Measurements from ENCODE around the gene SAFB. TPM values are rescaled to one million over a fixed set of nuclear protein-coding genes. Genes with fewer than 3 reads are reported as not detected.
A peak's percentile ranks its signal among the peaks of the same experiment; 100 is the strongest.

SAFB gene
- total and polyA plus RNA-seq, 2 of the 13 experiments (the other 11 are each of a cell fraction or from before 2014, with no cell fraction given) = 21.0 to 28.4 TPM

GRCh38 chr19:5690125-5690954, 67.5 kb downstream of the SAFB start, which contains the start of gene RPL36 (continued):
- TF ChIP-seq NR2F6 (IDR thresholded peaks at IDR 0.05) (no peak), NR2F6 (CRISPR knock-in tag; IDR thresholded peaks at IDR 0.05) (peak; percentile 52; the same call in 1 of the 2 replicates), MED1 (CRISPR knock-in tag; IDR thresholded peaks at IDR 0.05) (peak; percentile 73), RELA (CRISPR knock-in tag; IDR thresholded peaks at IDR 0.05) (peak; percentile 81; the same call in 1 of the 2 replicates), ZNF224 (CRISPR knock-in tag; IDR thresholded peaks at IDR 0.05) (peak; percentile 39), ZSCAN12 (CRISPR knock-in tag; IDR thresholded peaks at IDR 0.05) (0 out of 2 replicates have a peak, but pooled peaks have one; percentile 18), SYNCRIP (IDR thresholded peaks at IDR 0.05; ENCODE audit: insufficient read depth, low read depth, low read length) (no peak), FOXO1 (CRISPR knock-in tag; IDR thresholded peaks at IDR 0.05) (no peak), NFIB (CRISPR knock-in tag; IDR thresholded peaks at IDR 0.05; ENCODE audit: borderline replicate concordance) (no peak), HDAC2 (CRISPR knock-in tag; IDR thresholded peaks at IDR 0.05) (peak; percentile 59), TAF15 (IDR thresholded peaks at IDR 0.05; ENCODE audit: low read depth, low read length, poor library complexity, severe bottlenecking) (peak; percentile 69), IRX3 (CRISPR knock-in tag; IDR thresholded peaks at IDR 0.05; ENCODE audit: borderline replicate concordance, low read depth) (0 out of 2 replicates have a peak, but pooled peaks have one; percentile 58), MNT (IDR thresholded peaks at IDR 0.05) (no peak), ZNF644 (CRISPR knock-in tag; IDR thresholded peaks at IDR 0.05; ENCODE audit: low read depth) (no peak), RBM39 (IDR thresholded peaks at IDR 0.05; ENCODE audit: low read depth, low read length, poor library complexity, severe bottlenecking) (peak; percentile 98), MLLT10 (CRISPR knock-in tag; IDR thresholded peaks at IDR 0.05) (no peak), DMAP1 (CRISPR knock-in tag; IDR thresholded peaks at IDR 0.05) (peak; percentile 93), FOXJ3 (CRISPR knock-in tag; IDR thresholded peaks at IDR 0.05; ENCODE audit: borderline replicate concordance) (peak; percentile 66; the same call in 1 of the 2 replicates), FOXK1 (CRISPR knock-in tag; IDR thresholded peaks at IDR 0.05; ENCODE audit: borderline replicate concordance, low read depth) (peak; percentile 57; the same call in 1 of the 2 replicates), ZNF225 (CRISPR knock-in tag; IDR thresholded peaks at IDR 0.05) (peak; percentile 73; the same call in 1 of the 2 replicates)
- TF ChIP-seq, protein P1, sequence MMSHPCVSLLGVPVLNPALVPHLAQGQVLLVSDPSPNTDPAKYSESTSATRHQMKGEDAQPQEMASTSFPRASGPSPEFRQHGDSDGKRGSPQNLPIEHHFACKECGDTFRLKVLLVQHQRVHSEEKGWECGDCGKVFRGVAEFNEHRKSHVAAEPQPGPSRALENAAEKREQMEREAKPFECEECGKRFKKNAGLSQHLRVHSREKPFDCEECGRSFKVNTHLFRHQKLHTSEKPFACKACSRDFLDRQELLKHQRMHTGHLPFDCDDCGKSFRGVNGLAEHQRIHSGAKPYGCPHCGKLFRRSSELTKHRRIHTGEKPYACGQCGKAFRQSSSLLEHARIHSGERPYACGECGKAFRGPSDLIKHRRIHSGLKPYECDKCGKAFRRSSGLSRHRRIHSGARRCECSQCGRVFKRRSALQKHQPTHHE (CRISPR knock-in tag; IDR thresholded peaks at IDR 0.05; ENCODE audit: borderline replicate concordance) = peak; percentile 95; the same call in 1 of the 2 replicates
- TF ChIP-seq, protein P2, sequence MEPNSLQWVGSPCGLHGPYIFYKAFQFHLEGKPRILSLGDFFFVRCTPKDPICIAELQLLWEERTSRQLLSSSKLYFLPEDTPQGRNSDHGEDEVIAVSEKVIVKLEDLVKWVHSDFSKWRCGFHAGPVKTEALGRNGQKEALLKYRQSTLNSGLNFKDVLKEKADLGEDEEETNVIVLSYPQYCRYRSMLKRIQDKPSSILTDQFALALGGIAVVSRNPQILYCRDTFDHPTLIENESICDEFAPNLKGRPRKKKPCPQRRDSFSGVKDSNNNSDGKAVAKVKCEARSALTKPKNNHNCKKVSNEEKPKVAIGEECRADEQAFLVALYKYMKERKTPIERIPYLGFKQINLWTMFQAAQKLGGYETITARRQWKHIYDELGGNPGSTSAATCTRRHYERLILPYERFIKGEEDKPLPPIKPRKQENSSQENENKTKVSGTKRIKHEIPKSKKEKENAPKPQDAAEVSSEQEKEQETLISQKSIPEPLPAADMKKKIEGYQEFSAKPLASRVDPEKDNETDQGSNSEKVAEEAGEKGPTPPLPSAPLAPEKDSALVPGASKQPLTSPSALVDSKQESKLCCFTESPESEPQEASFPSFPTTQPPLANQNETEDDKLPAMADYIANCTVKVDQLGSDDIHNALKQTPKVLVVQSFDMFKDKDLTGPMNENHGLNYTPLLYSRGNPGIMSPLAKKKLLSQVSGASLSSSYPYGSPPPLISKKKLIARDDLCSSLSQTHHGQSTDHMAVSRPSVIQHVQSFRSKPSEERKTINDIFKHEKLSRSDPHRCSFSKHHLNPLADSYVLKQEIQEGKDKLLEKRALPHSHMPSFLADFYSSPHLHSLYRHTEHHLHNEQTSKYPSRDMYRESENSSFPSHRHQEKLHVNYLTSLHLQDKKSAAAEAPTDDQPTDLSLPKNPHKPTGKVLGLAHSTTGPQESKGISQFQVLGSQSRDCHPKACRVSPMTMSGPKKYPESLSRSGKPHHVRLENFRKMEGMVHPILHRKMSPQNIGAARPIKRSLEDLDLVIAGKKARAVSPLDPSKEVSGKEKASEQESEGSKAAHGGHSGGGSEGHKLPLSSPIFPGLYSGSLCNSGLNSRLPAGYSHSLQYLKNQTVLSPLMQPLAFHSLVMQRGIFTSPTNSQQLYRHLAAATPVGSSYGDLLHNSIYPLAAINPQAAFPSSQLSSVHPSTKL (CRISPR knock-in tag; IDR thresholded peaks at IDR 0.05) = peak; percentile 20; the same call in 1 of the 2 replicates
- TF ChIP-seq, protein P3, sequence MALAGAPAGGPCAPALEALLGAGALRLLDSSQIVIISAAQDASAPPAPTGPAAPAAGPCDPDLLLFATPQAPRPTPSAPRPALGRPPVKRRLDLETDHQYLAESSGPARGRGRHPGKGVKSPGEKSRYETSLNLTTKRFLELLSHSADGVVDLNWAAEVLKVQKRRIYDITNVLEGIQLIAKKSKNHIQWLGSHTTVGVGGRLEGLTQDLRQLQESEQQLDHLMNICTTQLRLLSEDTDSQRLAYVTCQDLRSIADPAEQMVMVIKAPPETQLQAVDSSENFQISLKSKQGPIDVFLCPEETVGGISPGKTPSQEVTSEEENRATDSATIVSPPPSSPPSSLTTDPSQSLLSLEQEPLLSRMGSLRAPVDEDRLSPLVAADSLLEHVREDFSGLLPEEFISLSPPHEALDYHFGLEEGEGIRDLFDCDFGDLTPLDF (CRISPR knock-in tag; IDR thresholded peaks at IDR 0.05) = peak; percentile 67; the same call in 1 of the 2 replicates
